Measurements from ENCODE around the gene SNAI3.
"Not testable (repeated sequence)": the region's sequence is repeated elsewhere in the genome, so short reads cannot be mapped to it uniquely, and the experiment has no call there.

The SNAI3 gene

DNA sequence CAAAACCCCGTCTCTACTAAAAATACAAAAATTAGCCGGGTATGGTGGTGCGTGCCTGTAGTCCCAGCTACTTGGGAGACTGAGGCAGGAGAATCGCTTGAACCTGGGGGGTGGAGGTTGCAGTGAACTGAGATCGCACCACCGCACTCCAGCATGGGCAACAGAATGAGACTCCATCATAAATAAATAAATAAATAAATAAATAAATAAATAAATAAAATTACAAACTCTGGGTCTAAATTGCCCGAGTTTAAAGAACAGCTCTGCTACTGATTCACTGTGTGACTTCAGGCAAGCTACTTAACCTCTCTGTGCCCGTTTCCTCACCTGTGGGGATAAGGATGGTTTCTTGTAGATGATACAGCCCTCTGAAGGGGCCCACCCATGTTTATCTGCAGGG lies 16.8 kb downstream of the SNAI3 start:
- DNase-seq (ENCODE audit: low read depth) = not testable (repeated sequence)

- no peak for DNase-seq (ENCODE audit: low read depth)
Observed at GRCh38 chr16:88667461-88667860, 18.8 kb downstream of the SNAI3 start.

GRCh38 chr16:88665570-88665969 lies 20.7 kb downstream of the SNAI3 start:
- no peak for DNase-seq (ENCODE audit: low read depth)

DNA sequence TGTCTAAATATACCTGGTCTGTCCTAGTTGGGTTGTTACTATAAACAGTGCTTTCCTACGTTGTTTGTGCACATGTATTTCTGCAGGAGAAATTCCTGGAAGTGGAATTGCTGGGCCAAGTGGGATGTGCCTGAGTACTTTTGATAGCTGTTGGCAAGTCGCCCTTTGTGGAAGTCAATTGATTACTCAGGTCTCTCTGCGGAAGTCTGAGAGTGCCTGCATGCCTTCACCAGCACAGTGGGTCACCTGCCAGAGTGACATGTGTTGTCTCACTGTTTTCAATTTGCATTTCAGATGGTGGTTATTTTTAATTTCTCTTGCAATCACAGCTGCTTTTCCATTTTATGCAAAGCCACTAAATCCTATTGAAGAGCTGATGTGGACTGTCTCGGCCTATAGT lies 21.2 kb downstream of the SNAI3 start:
- no peak for DNase-seq (ENCODE audit: low read depth)

- peak; percentile 94 for DNase-seq (ENCODE audit: low read depth)
Observed at GRCh38 chr16:88662843-88663606, 23.3 kb downstream of the SNAI3 start, which contains the start of gene MVD. Gene MVD, minus strand, starts transcription at chr16:88663091. Its CDS starts 11 bp downstream, at chr16:88663080.

GRCh38 chr16:88662222-88662842 lies 24.0 kb downstream of the SNAI3 start:
- DNase-seq (ENCODE audit: low read depth) = no peak

- DNase-seq (ENCODE audit: low read depth) = no peak
Observed at GRCh38 chr16:88661468-88661867, 24.8 kb downstream of the SNAI3 start.

- no peak for DNase-seq (ENCODE audit: low read depth)
Observed at GRCh38 chr16:88659160-88659559, 27.1 kb downstream of the SNAI3 start.

GRCh38 chr16:88658714-88659113 lies 27.6 kb downstream of the SNAI3 start:
- no peak for DNase-seq (ENCODE audit: low read depth)

DNA sequence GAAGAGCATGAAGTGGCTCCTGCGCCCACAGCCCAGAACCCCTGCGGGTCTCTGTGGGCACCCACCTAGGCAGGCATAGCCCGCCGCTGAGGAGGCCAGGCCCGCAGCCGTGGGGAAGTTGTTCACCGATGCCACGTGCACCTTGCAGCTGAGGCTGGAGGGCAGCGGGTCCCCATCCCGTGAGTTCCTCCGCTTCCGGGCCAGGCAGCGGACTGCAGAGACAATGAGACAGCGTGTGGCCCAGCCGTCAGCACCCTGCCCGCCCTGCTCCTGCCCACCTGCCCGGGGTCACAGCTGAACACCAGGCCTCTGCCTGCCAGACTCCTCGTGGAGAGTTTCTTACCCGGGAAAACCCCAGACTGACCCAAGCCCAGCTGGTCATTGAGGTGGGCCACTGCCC lies 28.9 kb downstream of the SNAI3 start:
- no peak for DNase-seq (ENCODE audit: low read depth)

DNA sequence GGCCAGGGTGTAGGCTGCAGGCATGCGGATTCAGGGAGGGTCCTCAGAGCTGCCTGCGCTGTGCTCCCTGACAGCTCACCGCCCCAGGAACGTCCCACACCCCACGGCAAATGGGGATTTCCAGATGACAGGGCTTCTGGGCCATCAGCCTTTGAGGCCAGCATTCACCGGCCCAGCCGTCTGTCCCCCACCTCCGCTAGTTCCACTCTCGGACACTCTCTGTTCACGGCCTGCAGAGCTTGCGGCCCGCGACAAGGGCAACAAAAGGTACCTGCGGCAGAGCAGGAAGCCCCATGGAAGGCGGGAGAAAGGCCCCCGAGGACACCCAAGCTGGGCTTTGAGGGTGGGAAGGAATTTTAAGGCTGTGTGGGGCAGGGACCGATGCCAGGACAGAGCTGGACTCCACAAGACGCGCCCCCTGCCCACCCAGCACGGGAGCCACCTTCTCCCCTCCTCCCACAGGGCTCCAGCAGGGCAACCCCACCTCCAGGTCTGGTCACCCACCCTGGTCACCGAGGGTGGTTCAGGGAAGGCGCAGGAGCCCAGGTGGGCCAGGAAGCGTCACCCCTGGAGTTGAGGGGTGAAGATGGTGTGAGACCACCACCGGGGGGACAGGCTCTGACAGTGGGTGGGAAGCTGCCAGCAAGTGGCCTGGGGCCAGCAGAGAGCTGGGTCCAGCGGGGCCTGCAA lies 29.9 kb downstream of the SNAI3 start:
- no peak for DNase-seq (ENCODE audit: low read depth)

DNA sequence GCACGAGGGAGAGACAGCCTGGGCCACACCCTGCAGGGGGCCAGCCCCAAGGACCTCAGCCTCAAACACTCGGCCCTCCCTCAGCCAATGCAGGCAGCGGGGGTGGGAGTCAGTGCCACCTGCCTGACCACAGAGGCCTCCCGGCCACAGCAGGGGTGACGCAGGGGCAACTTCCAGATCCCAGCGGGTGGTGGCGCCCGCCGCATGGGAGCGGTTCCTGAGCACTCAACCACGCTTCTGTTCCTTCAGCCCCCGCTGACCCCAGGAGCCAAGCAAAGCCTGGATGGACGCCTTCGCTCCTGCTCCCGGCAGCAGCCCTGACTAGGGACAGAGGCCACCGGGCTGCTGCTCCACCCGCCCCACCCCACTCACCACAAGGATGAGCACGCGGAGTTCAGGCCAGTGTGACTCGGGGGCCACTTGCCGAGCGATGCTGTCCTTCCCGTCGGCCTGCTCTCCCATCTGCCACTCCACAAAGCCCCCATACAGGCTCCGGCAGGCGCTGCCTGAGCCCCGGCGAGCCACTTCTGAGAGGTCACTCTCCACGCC lies 30.5 kb downstream of the SNAI3 start:
- no peak for DNase-seq (ENCODE audit: low read depth)

- DNase-seq (ENCODE audit: low read depth) = no peak
Observed at GRCh38 chr16:88655053-88655732, 31.1 kb downstream of the SNAI3 start.

DNA sequence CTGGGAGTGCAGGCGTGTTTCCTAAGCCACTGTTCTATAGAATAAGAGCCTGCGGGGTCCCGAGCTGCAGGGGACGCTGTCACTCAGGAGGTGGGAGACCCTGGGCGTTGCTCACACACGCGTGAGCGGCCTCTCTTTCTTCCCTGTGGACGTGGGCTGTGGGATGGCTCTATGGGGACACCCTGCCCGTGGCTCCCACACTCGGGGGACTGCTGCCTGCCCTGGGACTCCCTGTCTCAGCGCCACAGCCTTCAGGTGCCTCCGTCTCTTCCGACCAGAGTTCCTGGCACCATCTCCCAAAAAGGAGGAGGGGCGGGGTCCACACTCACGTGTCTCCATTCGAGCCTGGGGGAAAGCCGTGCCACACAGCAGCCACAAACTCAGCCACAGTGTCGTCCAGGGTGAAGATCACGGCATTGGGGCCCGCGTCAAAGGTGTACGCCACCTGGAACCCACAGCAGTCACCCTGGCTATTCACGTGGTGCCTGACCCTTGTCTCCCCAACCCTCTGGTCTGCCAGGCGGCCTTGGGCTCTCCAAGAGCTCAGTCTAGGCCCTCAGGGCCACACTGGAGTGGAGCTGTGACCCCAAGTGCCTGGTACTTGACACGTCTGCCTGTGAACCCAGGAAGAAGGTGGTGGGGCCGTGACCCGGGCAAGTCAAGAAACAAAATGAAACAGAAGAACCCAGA lies 31.8 kb downstream of the SNAI3 start:
- no peak for DNase-seq (ENCODE audit: low read depth)

- no peak for DNase-seq (ENCODE audit: low read depth)
Observed at GRCh38 chr16:88653596-88654362, 32.5 kb downstream of the SNAI3 start.

GRCh38 chr16:88653101-88653500 lies 33.2 kb downstream of the SNAI3 start:
- DNase-seq (ENCODE audit: low read depth) = no peak

DNA sequence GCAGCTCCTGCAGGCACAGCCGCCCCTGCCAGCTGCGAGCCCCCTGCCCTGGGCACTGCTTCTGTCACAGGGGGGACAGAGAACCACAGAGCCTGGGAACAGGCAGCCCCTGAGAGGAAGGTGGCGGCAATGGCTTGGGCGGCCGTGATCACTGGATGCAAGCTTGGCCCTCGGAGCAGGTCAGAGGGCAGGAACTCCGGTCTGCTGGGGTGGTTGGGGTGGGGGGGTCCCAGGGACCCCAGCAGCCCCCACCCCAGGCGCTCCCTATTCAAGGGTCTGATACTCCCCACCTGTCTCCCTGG lies 33.6 kb downstream of the SNAI3 start:
- DNase-seq (ENCODE audit: low read depth) = no peak

GRCh38 chr16:88651989-88652761 lies 34.1 kb downstream of the SNAI3 start:
- DNase-seq (ENCODE audit: low read depth) = no peak

DNA sequence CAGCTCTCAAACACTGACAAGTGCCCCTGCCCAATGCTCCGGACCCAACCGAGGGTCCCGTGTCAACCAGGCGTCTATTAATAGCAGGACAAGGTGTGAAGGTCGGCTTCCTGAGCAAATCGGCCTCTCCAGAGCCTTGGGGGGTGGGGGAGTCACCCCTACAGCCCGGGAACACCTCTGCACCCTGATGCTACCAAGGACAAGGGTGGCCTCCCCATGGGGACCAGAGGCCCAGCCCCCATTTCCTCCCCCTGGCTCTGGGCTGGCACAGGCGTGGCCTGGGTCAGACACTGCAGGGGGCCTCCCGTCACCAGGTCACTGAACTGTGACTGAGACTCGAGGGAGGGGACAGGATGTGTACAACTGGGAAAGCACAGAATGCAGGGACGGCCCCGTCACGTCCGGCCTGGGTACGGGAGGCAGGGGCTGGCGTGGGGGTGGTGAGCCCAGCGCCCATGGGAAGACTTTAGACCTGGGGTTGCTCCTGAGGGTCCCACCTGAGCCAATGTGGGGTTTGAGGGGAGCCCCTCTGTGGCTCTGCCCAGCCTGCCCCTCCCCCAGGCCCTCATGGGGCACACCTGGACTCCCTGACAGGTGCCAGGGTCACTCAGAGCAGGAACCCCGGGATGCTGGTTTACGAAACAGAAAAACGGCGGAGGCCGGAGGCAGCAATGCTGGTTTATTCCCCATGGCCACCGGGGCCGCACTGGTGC lies 34.9 kb downstream of the SNAI3 start:
- DNase-seq (ENCODE audit: low read depth) = peak; percentile 76
